GM19035 (cell line): Measurements from ENCODE around the gene PSORS1C2.
"Not testable (repeated sequence)": the region's sequence is repeated elsewhere in the genome, so short reads cannot be mapped to it uniquely, and the experiment has no call there.

Source experiments
- ATAC-seq: cut with Tn5 transposase; IDR thresholded peaks from one replicate; pipeline ENCODE4 v1.9.1; 2021; ENCODE audit not compliant: unreplicated experiment

The PSORS1C2 gene

DNA sequence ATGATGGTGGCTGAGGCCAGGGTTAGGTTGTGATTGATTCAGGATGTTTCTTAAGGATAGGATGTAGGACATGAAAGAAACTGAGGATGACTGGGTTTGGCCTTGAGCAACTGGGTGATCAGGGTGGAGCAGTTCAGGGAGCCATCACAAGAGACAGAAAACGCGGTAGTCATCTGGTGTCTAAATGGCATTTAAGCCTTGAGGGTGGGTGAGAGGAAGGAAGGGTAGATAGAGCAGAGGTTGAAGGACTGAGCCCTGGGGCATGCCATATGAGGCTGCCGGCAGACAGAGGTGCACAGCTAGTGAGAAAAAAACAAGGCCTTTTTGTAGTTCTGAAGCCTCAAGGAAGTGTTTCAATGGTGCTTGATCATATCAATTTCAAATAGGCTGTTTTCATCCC, 29.7 kb upstream of the PSORS1C2 start:
- ATAC-seq = no peak

DNA sequence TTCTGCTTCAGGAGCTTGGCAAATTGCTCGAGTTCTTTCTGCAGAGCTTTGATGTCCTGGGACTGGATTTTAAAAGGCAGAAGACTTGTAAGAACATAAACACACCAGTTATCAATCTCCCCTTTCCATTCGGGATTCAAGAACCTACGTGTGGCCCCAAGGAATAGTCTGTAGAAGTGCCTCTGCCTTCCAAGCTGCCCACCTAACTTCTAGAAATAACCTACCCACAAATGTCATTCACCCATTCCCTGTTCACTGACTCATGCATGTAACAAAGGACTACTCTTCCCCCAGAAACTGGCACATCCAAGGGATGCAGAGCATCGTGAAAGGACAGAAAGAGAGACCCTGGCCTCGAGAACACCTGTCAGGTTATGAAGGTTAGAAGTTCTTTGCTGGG, 27.1 kb upstream of the PSORS1C2 start:
- no peak for ATAC-seq

DNA sequence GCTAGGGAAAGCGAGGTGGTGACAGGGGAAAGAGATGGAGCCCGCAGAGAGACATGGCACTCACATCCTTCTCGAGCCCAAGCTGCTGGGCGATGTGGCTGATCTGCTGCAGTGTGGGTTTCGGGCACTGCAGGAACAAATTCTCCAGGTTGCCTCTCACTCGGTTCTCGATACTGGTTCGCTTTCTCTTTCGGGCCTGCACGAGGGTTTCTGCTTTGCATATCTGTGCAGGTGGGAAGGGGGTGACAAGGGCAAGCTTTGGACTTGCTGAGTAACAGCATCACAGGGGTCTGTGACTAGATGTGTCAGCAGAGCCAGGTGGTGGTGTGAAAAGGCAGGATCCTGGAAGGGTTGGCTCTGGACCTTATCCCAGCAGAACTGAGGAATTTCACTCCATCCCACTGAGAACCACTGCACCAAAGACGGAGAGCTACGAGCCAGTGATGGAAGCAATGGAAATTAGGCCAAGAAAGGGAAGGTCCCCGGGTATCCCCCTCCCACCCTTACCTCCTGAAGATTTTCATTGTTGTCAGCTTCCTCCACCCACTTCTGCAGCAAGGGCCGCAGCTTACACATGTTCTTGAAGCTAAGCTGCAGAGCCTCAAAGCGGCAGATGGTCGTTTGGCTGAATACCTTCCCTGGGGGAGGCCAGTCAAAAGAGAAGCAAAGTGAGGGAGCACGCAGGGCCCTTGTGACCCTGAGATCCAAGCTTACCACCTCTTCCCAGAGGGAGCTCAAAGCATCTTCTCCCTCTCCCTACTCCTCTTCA, 26.4 kb upstream of the PSORS1C2 start:
- peak; percentile 79 for ATAC-seq

DNA sequence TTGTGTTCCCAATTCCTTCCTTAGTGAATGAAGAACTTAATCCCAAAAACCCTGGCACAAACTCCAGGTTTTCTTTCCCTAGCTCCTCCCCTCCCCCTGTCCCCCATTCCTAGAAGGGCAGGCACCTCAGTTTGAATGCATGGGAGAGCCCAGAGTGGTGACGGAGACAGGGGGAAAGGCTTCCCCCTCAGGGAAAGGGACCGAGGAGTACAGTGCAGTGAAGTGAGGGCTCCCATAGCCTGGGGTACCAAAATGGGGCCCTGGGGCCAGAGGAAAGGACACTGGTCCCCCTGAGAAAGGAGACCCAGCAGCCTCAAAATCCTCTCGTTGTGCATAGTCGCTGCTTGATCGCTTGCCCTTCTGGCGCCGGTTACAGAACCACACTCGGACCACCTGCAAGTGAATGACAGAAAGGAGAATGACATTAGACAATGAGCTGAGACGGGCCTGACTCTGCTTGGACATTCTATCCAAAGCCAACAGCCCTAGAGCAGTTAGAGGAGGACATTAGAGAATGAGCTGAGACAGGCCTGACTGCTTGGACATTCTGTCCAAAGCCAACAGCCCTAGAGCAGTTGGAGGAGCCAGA, 25.7 kb upstream of the PSORS1C2 start:
- not testable (repeated sequence) for ATAC-seq

DNA sequence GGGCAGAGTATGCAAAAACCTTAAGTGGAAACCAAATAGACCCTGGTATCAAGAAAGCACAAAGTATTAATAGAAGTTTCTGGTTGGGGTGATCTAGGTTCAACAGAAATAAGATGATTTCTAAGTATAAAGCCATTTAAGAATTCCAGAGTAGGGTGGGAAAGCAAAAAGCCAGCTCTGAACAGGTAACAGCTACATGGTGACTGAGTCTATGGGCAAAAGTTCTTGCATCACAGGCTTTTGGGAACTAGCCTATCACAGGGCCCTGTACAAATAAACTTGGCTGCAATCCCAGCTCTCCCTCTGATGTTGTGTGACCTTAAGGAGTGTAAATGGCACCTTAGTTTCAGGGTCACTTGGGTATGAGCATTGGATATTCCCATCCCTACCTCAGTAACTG, 25.1 kb upstream of the PSORS1C2 start:
- ATAC-seq = no peak

DNA sequence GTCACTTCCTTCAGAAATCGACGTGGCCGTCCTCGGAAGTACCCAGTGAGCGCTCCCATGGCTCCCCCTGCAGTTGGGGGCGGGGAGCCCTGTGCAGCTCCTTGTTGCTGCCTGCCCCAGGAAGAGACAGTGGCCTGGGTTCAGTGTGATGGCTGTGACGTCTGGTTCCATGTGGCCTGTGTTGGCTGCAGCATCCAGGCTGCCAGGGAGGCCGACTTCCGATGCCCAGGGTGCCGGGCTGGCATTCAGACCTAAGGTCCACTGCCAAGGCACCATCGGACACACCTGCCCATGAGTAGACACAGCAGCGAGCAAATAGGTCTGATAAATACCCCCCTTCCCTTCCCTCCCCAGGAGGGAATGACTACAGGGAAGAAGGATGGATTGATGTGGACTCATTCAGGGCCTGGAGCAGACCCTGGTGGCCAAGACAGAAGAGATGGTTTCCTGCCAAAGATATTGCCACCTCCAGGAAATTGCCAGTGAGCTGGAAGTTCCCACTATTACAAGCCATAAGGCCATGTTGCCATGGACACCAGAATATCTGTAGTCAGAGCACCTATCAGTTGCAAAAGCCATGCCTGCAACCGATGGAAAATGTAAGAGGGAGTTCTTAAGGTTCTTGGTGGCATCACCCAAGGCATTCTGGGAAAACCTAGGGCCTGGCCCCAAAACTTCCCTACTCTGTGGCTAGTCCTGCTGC, 23.7 kb upstream of the PSORS1C2 start:
- ATAC-seq = no peak

DNA sequence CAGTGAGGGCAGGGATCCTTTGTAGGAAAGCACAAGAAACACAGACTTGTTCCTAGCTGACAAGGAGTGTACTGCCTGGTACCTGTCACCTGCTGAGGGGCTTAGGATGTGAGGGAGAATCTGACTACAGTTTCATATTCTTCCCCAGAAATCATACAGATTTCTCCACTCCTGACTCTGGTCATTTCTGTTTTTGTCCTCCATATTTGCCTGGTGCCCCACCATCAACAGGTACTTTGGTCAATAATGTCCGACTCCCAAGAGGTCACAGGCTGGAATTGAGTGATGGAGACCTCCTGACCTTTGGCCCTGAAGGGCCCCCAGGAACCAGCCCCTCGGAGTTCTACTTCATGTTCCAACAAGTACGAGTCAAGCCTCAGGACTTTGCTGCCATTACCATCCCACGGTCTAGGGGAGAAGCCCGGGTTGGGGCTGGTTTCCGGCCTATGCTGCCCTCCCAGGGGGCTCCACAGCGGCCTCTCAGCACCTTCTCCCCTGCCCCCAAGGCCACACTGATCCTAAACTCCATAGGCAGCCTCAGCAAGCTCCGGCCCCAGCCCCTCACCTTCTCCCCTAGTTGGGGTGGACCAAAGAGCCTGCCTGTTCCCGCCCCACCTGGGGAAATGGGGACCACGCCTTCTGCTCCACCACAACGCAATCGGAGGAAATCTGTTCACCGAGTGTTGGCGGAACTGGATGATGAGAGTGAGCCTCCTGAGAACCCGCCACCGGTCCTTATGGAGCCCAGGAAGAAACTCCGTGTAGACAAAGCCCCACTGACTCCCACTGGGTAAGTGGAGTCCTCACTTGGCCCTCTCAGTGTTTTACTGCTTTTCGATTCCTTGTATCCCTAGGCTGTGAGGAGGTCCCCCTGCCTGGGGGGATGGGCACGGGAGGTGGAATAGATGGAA, 22.6 kb upstream of the PSORS1C2 start:
- ATAC-seq = no peak

DNA sequence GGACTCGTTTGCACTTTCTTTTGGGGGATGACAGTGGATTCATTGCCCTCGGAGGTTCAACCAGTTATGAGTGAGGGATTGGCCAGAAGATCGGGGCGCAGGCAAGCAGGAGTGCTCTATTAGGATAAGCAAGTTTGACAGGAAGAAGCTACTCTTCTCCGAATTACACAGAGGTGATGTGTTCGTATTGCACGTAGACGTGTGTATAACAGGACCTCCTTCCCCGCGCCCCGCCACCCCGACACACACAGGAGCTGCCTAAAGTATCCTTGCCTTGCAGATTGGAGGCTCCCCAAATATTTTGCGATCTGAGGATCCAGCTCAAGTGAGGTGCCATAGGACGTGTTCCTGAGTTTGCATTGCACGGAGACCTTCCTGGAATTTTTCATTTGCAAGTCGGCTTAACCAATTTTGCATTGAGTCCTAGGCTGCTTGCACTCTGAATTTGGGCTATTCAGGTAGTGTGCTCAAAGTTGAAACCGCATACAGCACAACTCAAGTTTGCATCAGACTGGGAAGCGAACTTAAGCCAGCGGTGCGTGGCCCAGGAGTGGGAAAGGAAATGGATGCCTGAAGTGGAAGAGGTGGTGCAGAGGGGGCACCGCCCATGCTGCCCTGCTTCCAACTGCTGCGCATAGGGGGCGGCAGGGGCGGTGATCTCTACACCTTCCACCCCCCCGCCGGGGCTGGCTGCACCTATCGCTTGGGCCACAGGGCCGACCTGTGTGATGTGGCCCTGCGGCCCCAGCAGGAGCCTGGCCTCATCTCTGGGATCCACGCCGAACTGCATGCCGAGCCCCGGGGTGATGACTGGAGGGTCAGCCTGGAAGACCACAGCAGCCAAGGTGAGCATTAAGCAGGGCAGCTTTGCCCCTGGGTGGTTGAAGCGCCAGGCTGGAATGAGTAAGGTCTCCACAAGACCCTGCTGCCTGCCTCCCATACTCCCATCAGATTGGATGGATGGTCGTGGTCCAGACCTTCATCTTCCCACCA, 20.3 kb upstream of the PSORS1C2 start:
- ATAC-seq = peak; percentile 5

DNA sequence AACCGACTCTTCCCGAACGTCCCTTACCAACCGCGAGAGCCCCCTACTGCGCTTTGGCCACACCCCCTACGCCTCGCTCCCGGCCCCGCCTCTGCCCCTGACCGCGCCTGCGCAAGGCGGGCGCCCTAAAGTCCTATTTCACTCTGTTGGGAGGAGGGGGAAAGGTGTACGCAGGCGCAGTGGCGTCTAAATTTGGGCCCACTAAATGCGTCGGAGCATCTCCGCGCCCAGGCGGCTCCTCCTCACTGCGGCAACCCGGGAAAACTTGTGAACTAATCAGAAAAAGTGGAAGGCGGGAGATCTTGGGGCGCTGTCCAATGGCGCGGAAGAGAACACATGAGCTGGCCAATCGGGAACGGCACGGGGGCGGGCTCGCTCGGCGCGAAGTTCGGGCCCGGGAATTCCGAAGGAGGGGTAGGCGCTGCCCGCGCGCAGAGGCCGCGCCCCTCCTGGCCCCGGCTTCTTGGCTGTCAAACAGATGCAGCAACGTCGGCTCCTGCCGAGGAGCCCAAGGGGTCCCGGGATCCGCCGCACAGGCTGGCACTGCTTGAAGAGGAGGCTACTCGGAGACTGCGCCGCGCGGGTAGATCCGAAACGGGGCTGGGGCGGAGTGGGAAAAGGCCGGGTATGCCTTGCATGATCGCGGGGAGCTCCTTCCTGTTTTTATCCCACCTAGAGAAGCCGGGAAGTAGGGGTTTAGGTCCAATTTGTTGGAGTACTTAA, 19.4 kb upstream of the PSORS1C2 start, which contains the start of gene TCF19:
TSS of gene TCF19 (plus strand) at position 450 of the 723 bp plus-strand sequence. CDS start 881 bp downstream, outside the sequence.
- ATAC-seq = peak; percentile 86

DNA sequence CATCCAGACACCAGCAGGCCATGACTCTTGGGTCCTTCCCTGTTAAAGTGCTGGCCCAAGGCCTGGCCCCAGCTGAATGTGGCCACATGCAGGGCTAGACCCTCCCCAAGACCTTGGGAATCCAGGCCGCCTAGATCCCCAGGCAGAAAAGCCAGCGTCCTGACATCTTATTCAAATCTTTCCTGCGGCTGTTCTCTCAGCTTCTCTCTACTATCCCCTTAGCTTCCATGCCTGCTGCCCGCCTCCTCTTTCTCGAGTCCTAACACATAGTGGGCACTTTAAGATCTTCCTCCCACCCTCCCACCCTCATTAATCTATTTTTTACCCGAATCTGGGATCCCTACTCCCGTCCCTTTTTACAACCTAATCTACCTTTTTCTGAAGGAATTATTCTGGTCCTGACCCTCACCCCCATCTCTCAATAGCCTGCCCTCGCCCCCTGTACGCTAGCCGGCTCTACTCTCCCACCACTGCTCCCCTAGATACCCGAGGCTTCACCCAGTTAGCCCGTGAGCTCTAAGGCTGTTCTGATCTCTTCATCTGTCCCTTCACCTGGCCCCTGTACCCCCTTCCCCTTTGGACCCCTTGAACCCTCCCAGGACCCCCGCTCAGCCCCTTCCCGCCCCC, 18.8 kb upstream of the PSORS1C2 start, which contains the start of gene CCHCR1:
TSS of gene CCHCR1 (minus strand) at position 290 of the 627 bp plus-strand sequence. CDS start at position 88, 202 bp downstream.
- ATAC-seq = peak; percentile 4

DNA sequence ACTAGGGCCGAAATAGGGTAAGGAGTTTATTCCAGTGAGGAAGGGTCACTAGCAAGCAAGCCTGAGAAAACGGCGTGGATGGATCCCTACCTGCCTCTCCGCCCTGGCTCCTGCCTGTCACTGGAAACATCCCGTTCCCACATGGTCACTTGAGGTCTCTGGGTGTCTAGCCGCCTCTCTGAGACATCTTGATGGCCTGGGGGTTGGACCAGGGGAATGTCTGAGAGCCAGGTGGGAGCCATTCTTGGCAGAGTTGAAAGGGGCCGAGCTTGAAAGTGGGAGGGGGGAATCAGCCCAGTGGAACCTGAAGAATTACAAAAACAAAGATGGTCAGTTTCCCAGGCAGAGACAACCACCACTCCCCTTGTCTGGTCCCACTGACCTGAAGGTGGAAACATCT, 17.8 kb upstream of the PSORS1C2 start:
- ATAC-seq = no peak

DNA sequence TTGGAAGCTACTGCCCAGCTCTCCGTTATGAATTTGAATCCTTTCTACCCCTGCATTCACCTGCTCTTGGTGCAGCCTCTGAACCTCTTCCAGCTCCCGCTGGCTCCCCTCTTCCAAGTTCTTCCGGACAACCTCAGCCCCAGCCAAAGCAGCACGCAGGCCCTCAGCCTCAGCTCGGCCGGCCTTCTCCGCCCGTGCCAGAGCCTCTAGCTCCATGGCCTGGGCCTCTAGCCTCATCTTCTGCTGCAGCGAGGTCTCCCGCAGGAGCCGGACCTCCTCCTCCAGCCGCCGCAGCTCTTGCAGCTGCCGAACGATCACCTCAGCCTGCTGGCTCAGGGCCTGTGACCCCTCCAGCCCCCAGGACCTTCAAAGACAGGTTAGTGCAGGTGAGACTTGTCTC, 15.6 kb upstream of the PSORS1C2 start:
- no peak for ATAC-seq

DNA sequence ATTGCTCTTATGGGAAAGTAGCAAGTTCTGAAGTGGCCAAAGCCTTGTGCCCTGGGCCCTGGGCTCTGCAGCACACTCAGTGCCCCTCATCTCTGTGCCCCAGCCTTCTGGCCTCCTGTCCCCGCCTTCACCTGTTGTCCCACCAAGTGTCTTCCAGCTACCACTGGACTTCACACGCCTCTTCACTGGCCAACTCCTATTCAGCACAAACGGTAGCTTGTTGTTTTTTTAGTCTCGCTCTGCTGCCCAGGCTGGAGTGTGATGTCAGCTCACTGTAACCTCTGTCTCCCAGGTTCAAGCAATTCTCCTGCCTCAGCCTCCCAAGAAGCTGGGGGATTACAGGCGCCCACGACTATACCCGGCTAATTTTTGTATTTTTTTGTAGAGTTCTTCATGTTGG, 13.9 kb upstream of the PSORS1C2 start:
- ATAC-seq = no peak

DNA sequence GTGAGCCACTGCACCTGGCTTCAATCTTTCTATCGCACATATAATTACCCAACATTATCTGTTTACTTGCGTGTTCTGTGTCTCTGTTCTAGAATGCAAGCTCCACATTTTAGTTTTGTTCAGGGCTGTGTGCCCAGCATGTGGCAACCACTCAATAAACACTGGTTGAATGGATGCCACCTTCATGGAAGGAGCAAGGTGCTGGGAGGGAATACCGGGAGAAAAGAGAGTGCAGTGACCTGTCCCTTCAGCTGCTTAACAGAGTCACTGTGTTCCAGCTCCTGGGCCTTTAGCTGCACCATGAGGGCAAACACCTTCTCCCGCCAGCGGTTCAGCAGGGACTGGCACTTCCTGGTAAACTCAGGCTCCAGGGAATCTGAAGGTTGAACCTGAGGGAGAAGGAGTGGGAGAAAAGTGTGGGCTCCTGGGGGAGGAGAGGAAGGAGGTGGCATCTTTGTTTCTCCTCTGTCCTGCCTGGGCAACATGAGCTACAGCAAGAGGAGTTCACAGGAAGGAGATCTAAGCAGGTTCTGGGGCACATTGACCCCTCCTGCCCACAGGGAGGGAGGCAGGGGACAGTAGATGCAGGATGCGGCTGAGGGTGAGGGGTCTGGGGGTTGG, 11.1 kb upstream of the PSORS1C2 start:
- ATAC-seq = no peak

DNA sequence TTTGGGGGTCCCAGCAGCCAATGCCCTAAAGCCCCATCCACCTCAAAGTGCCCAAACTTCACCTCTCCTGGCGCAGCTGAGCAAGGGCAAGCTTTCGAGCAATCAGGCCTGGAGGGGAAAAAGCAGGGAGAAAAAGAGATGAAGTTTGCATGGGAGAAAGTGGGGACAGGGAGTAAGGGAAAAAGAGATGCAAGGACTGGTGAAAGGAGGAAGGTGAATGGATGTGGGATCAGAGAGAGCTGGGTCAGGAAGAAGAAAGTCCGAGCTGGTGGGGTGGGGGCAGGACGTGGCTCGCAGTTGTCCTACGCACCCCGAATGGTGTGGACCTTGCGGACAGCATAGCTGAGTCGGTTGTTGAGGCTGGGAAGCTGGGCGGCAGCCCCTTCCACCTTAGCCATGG, 6.5 kb upstream of the PSORS1C2 start:
- no peak for ATAC-seq

DNA sequence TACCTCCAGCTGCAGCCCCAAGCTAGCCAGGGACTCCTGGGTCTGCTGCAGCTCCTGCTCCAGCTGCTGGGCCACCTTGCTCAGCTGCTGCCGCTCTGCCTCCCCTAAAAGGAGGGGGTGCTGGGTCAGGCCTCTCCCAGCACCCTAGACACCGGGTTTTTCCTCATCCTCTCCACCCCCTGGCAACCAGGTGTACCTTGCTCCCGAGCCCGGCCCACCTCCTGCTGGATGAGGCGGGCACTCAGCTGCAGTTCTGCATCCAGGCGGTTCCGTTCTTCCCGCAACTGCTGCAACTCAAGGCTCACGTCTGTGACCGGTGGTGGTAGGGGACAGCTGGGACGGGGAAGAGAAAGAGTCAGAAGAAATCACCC, 6.1 kb upstream of the PSORS1C2 start:
- ATAC-seq = no peak

DNA sequence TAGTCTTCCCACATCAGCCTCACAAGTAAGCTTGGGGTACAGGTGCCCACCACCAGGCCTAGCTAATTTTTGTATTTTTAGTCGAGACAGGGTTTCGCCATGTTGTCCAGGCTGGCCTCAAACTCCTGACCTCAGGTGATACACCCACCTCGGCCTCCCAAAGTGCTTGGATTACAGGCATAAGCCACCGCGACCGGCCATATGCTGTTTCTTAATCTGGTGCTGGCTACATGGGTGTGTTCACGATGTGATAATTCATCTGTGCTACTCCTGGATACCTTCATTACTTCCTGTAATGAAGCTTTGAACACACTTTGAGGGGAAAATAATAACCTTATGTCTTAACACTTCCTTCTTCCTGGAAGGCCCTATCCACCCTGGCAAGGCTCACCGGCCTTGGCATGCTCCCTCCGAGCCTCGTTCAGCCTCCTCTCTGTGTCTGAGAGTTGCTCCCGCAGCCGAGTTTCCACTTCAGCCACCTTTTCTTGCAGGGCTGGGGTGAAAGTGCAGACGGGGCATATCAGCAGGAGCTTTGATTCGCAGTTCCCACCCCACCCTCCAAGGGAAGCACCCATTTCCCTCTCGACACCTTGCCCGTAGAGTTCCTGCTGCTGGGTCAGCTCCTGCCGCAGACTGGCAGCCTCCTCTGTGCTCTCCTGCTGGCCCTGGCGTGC, 5.6 kb upstream of the PSORS1C2 start:
- ATAC-seq = no peak

DNA sequence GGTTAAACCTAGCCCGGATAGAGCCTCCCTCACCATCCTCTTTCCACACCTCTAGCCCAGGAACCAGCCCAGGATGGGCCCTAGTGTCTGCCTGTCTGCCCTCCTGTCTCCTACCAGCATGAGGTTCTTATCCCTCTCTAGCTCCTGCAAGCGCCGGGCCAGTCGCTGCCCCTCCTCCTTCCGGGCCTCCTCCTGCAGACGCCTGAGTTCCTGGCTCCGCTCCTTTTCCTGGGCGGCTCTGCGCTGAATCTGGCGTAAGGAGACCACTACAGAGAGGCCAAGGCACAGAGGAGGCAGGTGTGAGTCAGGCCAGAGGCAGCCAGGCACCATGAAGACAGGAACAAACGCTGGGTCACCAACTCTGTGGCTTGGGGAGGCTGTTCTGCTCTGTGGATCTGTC, 4.3 kb upstream of the PSORS1C2 start:
- no peak for ATAC-seq
